DMS53 (cell line): Measurements from ENCODE around the gene GTF2I.
"Not testable (repeated sequence)": the region's sequence is repeated elsewhere in the genome, so short reads cannot be mapped to it uniquely, and the experiment has no call there.

ENCODE experiments used
- DNase-seq: peaks from one replicate; lab custom pipeline; 2025; lab: John Stamatoyannopoulos, UW

Gene GTF2I

DNA sequence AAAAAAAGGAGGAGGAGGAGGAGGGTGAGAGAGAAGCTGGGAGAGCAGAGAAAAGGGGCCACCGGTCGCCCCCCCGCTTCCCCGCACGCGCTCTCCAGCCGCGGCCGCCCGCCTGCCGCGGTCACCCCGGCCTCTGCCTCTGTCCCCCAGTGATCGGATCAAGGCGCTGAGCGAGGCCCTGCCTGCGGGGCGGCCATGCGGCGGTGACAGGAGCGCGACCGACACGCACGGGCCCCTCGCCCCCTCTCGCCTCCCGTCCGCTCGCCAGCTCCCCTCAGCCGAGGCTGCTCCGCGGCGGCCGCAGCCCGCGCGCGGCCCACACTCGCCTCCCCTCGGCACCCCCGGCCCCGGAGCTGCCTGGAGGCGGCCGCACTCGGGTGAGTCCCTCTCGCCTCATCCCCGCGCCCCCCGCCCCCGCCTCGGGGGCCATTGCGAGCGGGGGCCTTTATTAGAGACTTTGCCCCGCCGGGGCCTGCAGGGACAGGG, at the start of gene GTF2I:
TSS of gene GTF2I (plus strand) at position 27 of the 486 bp plus-strand sequence. CDS start 31,411 bp downstream, outside the sequence.
- DNase-seq = peak; percentile 91

DNA sequence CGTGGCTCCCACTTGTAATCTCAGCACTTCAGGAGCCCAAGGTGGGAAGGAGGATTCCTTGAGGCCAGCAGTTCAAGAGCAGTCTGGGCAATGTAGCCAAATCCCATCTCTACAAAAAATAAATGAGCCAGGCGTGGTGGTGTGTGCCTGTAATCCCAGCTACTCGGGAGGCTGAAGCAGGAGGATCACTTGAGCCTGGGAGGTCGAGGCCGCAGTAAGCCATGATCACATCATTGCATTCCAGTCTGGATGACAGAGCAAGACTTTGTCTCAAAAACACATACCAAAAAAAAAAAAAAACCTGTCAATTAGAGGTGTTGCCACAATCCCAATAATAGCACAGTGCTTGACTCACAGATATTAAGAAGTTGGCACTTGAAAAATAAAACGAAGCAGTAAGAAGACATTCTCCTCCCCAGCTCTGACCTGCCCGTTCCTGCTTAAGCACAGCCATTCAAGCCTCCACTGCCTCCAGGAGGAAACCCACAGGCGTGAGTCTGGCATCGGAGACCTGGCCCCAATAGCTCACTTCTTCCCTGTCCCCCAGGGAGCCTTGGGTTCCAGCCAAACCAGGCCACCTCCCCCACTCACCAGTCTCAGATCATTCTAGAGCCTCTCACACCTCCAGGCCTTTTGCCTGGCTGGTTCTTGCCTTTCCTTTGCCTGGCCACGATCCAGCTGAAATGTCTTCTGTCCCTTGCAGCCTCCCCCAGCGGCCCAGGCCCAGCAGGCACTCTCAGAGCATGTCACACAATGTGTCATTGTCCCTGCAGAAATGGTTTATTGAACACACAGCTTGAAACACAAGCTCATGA, 45.3 kb upstream of the GTF2I start:
- DNase-seq = no peak

DNA sequence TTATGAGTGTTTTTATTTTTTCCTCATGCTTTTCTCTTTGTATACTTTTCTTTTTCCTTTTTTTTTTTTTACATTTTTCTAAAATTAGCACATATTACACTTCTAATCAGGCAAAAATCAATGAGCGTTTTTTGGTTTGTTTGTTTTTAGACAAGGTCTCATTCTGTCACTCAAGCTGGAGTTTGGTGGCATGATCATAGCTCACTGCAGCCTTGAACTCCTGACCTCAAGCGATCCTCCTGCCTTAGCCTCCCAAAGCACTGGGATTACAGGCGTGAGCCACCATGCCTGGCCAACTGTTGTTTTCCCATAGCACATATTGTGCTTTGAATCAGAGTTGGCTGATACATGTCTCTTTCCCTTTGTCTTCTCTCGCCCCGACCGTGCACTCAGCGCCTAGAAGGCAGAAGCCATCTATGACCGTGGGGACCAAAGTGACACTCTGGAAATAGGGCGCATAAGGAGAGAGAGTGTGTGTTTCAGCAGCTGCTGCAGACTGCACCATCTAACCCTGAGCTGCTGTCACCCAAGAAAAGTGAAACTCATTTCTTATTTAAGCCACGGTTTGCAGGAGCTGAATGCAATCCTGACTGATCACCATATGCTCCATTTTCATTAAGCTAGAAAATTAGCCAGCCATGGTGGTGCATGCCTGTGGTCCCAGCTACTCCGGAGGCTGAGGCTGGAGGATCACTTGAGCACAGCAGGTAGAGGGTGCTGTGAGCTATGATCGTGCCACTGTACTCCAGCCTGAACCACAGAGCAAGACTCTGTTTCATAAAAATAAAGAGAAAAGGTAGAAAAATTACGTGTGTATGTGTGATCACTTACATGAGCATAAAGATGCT, 41.4 kb upstream of the GTF2I start:
- no peak for DNase-seq

DNA sequence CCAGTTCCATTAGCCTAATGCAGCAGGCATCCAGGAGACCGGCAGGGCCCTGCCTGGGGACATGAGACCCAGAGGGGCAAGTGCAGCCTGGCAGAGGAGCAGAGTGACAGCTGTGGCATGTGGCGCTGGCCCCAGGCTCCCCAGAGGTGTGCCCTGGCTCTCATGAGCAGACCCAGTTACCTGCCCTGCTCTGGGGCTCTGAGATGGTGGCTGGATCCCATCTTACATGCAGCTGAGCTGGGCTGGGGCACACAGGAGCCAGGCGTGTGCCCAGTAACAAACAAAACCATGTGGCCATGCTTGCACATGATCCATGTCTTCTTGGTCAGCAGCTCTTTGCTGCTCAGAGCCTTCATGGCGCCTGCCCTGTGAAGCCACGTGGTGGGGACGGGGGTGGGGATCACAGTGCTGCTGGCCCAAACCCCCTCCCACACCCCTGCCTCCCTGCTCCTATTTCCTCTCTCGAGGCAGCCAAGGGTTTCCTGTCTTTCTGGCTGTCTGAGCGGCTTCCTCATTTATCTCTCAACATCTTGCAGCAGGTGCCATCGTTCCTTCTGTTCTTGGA, 40.3 kb upstream of the GTF2I start:
- DNase-seq = no peak

DNA sequence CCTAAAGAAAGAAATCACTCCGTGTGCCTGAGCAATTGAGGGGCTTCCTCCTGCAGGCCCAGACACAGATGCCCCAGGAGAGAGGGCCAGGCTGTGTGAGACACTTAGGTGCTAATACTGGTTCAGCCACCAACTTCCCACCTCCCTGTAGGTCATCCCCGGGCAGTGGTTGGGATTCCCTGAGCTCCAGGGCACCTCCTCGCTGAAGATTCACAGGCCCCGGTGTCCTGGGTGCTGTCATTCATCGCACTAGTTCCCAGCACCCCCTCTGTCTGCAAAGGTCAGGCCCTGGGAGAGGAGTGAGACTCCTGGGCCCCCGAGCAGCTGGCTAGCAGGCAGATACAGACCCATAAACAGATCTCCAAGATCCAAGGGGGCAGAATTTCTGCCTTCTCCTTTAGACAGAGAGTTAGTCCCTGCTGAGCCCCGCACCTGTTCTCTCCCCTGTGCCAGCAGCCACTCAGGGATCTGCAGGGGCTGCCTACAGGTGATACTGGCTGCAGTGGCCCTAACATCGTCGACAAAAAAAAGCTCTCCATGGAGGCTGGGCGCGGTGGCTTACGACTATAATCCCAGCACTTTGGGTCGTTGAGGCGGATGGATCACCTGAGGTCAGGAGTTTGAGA, 38.2 kb upstream of the GTF2I start:
- DNase-seq = no peak

DNA sequence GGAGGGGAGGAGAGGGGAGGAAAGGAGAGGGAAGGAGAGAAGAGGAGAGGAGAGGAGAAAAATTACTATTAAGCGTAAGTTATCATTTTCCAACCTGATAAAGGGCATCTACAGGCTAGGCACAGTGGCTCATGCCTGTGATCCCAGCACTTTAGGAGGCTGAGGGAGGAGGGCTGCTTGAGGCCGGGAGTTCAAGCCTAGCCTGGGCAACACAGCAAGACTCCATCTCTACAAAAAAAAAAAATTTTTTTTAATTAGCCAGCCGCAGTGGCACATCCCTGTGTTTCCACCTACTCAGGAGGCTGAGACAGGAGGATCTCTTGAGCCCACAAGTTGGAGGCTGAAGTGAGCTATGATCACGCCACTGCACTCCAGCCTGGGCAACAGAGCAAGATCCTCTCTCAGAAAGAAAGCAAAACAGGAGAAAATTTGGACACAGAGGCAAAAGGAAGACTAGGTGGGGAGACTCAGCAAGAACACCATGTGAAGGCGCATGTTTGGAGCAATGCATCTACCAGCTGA, 35.2 kb upstream of the GTF2I start:
- DNase-seq = no peak

DNA sequence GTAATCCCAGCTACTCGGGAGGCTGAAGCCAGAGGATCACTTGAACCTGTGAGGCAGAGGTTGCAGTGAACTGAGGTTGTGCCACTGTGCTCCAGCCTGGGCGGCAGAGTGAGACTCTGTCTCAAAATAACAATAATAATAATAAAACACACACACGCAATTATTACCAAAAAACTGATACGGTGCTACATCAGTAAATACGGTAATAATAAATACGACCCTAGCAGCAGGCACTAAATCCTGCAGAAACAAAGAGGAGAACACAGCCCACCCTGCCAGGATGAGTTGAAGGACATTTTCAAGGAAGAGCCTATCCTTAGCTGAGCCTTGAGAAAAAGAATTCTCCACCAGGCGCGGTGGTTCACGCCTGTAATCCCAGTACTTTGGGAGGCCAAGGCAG, 34.4 kb upstream of the GTF2I start:
- no peak for DNase-seq

DNA sequence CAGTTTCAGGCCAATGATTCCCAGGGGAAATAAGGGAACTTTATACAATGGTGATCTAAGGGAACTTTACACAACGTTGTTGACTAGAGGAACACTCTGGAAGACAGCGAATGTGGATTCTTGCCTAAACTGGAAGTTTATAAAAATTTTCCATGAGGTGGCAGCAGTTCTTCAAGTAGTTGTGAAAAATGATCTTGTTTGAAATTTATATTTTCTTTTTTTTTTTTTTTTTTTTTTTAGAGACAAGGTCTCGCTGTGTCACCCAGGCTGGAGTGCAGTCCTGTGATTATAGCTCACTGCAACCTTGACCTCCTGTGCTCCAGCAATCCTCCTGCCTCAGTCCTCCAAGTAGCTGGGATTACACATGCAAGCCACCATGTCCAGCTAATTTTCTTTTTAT, 32.1 kb upstream of the GTF2I start:
- peak; percentile 39 for DNase-seq

DNA sequence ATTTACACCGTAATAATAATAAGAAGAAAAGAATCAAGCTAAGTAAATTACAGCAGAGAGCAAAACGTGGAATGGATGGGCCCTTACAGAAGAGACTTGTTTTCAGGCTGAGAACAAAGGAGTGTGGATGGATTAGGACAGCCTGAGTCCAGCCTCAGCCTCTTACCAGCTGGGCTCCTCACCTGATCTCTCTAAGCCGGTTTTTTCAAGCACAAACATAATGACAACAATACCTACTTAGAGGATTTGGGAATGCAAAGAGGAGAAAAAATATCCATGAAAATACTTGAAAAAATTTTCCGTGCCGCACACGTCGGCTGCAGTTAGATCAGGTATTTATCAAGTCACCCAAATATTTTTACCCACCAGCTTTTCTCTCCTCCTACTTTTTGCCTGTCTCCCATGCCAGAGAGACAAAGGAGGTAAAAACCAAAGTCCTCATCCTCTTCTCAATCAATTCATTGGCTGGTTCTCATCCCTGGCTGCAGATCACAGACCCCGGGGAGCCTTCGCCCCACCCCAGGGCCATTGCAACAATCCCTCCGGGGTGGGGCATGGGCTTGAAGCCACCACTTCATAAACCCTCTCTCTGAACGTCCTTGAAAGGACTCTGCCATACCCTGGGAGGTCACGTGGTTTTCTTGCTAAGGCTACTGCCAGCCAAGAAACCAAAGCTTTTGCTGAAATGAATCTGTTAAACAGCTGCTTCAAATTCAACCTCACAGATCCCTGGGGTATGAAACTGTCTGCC, 29.7 kb upstream of the GTF2I start:
- DNase-seq = peak; percentile 37

DNA sequence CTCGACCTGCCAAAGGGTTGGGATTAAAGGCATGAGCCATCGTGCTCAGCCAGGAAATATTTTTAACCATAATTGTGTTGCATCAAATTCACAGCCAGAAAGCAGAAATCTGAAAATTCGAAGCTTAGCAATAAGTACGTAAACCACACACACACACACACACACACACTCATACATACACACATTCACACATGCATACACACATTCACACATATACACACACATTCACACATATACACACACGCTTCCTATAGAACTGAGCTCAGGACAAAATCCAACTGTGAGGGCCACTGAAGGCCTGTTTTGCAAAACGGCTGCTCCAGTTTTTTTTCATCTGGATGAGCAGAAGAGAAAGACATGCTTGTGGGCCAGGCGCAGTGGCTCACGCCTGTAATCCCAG, 25.0 kb upstream of the GTF2I start:
- no peak for DNase-seq

DNA sequence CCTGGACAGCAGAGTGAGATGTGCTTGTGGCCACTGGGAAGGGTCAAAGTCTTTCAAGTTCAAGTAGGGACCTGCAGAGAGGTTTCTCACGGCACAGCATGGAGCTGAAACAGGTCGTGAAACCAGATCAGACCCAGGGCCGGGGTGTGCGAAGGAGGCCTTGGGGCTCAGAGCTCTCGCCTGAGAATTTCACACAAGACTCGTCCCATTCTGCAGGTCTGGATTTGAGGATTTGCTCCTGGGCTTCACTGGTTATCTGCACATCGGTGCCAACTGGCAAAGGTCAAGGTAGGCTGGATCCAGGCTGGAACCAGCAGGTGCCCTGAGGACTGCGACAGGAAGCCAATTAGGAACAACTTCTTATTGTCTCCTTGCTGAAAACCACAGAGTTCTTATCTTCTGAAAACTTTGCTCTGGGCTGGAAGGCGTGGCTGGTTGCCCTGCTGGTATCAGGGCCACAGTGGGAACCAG, 24.0 kb upstream of the GTF2I start:
- DNase-seq = no peak

DNA sequence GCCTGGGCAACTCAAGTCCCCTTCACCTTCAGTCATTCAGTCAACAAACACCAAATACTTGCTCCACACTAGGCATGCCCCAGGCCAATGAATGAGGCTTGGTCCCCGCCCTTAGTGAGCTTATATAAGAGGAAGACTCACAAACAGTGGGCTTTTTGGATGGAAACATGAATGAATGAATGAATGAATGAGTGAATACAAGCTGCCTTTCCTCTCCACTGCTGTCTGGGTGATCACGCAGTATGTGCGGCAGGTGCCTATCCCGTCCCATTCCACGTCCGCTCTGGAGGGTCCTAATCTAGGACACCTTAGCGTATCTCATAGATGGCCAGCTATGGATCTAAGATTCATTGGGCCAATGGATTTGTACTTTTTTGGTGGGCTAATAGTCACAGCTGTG, 19.8 kb upstream of the GTF2I start:
- DNase-seq = no peak

DNA sequence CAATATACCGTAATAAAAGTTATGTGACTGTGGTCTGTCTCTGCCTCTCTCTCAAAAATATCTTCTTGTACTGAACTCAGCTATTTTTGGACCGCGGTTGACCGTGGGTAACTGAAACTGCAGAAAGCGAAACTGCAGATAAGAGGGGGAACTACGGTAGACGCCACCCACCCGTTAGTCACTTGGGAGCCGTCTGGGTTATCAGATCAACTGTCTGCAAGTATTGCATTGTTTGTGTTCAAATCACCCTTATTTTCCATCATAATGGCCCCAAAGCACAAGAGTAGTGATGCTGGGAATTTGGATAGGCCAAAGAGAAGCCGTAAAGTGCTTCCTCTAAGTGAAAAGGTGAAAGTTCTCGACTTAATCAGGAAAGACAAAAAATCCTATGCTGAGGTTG, 7.5 kb upstream of the GTF2I start:
- not testable (repeated sequence) for DNase-seq

DNA sequence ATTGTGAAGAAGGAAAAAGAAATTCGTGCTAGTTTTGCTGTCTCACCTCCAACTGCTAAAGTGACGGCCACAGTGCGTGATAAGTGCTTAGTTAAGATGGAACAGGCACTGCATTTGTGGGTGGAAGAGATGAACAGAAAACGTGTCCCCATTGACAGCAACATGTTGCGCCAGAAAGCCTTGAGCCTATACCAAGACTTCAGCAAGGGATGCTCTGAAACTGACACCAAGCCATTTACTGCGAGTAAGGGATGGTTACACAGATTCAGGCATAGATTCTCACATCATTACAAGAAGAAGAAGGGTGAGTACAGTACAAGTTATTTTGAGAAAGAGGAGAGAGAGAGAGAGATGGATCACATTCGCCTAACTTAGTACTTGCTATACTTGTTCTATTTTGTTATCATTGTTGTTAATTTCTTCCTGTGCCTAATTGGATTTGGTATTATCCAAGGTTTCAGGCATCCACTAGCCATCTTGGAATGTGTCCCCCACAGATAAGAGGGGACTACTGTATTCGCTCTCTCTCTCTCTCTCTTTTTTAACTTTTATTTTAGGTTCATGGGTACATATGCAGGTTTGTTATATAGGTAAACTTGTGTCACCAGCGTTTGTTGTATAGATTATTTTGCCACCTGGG, 6.9 kb upstream of the GTF2I start:
- DNase-seq = not testable (repeated sequence)

DNA sequence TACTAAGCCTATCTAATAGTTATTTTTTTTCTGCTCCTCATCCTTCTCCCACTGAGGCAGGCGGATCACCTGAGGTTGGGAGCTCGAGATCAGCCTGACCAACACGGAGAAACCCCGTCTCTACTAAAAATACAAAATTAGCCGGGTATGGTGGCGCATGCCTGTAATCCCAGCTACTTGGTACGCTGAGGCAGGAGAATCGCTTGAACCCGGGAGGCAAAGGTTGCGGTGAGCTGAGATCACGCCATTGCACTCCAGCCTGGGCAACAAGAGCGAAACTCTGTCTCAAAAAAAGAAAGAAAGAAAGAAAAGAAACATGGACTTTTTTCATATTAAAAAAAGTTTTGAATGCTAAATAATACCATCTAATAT, 6.4 kb upstream of the GTF2I start:
- DNase-seq = not testable (repeated sequence)

DNA sequence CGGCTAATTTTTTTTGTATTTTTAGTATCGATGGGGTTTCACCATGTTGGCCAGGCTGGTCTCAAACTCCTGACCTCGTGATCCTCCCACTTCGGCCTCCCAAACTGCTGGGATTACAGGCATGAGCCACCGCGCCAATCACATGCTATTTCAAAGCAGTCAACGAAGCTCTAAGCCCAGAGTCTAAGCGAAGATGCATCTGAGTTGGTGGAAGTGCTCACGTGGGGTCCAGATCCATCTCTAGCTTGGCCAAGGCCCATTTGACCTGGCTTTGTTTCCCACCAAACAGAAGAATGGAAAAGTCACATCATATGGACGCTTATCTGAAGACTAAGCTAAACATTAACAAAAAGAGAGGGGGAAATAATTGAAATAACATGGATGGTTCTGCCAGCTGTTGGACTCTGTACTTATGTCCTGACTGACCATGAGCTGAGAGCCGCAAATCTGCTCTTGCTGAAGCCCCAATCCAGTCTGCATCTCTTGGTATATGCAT, 3.8 kb upstream of the GTF2I start:
- peak; percentile 22 for DNase-seq

DNA sequence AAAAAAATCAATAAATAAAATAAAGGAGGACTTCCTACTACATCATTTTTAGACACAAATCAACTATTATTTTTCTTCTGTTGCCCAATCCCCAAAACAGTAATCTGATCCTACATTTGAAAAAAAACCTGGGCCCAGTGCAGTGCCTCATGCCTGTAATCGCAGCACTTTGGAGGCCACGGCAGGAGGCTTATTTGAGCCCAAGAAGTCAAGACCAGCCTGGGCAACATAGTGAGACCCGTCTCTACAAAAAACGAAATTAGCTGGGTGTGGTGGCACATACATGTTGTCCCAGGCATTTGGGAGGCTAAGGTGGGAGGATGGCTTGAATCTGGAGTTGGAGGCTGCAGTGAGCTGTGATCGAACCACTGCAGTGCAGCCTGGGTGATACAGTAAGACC, 2.7 kb upstream of the GTF2I start:
- DNase-seq = no peak

DNA sequence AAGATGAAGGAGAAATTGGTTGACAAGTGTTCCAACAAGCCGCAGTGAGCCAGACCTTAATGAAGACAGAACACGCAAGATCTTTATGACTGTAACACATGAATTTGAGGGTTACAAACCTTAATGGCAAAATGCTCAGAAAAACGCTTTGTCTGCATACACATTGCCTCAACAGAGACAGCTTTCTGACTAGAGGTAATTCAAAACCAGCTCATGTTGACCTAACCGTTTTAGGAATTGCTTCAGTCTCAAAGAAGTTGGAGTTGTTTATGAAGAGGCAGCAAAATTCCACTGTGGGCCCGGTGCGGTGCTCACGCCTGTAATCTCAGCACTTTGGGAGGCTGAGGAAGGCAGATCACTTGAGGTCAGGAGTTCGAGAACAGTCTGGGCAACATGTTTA, 2.2 kb upstream of the GTF2I start:
- DNase-seq = no peak

DNA sequence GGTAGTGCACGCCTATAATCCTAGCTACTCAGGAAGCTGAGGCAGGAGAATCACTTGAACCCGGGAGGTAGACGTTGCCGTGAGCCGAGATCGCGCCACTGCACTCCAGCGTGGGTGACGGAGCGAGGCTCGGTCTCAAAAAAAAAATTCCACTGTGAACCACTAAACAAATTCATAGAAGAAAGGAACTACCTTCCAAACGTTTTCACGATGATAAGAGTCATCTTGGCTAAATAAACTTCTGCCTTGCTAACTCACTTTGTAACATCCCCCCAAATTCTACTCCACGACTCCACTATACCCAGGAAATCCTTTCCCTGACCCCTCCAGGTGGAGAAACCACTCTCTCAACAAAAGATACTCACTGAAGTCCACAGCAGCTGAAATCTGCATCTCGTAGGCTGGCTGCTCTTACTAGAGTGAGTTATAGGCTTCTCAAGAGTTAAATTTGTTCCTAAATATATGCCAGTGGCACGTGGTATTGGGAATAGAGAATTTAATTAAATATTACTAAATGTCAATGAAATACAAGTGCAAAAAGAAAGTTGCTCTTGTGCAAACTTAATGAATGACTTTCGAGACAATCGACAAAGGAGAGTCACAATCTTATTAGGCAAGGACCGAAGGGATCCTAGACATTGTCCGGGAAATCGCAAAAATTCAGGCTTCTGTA, 1.6 kb upstream of the GTF2I start:
- peak; percentile 46 for DNase-seq

DNA sequence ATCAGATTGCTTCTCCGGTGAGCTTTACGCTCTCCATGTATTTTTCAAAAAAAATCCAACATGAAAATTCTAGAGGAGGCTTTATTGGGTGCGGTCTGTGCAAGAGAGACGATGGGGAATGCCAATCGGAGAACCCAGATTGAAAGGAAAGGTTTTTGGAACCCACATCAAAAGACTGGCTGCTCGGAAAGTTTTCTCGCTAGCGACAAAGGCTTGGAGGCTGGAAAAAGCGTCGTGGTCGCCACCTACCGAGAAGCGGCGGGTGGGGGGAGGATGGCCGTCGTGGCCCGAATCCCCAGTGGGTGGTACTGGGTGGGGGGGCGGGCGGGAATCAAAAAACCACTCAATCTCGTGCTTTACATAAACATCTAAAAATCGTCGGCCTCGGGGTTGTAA, 1.1 kb upstream of the GTF2I start:
- DNase-seq = peak; percentile 72
